DMS 273 treated with DMSO at 0.1 percent for 48 hours (cell line): ENCODE measurements around the gene NCOR2.

ENCODE experiments used
- DNase-seq: peaks from one replicate; lab custom pipeline; 2025; lab: John Stamatoyannopoulos, UW

The NCOR2 gene

GRCh38 chr12:124559182-124560017 lies 8.0 kb downstream of the NCOR2 start:
- no peak for DNase-seq

- no peak for DNase-seq
Measured at GRCh38 chr12:124558313-124558712, 9.1 kb downstream of the NCOR2 start.

- DNase-seq, result no peak
Measured at GRCh38 chr12:124557518-124558223, 9.7 kb downstream of the NCOR2 start.

- DNase-seq, result no peak
Measured at GRCh38 chr12:124556896-124557501, 10.4 kb downstream of the NCOR2 start.

GRCh38 chr12:124556074-124556466 lies 11.3 kb downstream of the NCOR2 start:
- DNase-seq, result no peak

GRCh38 chr12:124555168-124556073 lies 12.0 kb downstream of the NCOR2 start:
- DNase-seq, result no peak

- DNase-seq, result no peak
Measured at GRCh38 chr12:124554429-124555029, 12.9 kb downstream of the NCOR2 start.

- DNase-seq, result no peak
Measured at GRCh38 chr12:124553862-124554428, 13.5 kb downstream of the NCOR2 start.

- DNase-seq, result peak; percentile 28
Measured at GRCh38 chr12:124551268-124552144, 15.9 kb downstream of the NCOR2 start.

- DNase-seq, result no peak
Measured at GRCh38 chr12:124550123-124551089, 17.0 kb downstream of the NCOR2 start.

- no peak for DNase-seq
Measured at GRCh38 chr12:124549629-124550028, 17.8 kb downstream of the NCOR2 start.

- no peak for DNase-seq
Measured at GRCh38 chr12:124548854-124549378, 18.5 kb downstream of the NCOR2 start.

GRCh38 chr12:124547626-124548025 lies 19.8 kb downstream of the NCOR2 start:
- no peak for DNase-seq

- DNase-seq, result no peak
Measured at GRCh38 chr12:124545508-124546418, 21.6 kb downstream of the NCOR2 start.

GRCh38 chr12:124544983-124545382 lies 22.4 kb downstream of the NCOR2 start:
- no peak for DNase-seq

- DNase-seq, result no peak
Measured at GRCh38 chr12:124544311-124544970, 23.0 kb downstream of the NCOR2 start.
